ENCODE measurements around the gene PPP2R3C.
"Not testable (repeated sequence)": the region's sequence is repeated elsewhere in the genome, so short reads cannot be mapped to it uniquely, and the experiment has no call there.

Gene PPP2R3C

DNA sequence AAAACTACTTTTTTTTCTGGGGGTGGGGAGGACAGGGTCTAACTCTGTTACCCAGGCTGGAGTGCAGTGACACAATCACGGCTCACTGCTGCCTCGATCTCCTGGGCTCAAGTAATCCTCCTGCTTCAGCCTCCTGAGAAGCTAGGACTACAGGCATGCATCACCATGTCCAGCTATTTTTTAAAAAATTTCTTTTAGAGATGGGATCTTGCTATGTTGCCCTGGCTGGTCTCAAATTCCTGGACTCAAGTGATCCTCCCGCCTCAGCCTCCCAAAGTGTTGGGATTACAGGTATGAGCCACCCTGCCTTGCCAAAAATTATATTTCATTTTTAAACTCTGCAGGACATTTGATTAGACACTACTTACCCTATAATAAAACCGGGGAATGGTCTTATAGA is 5.5 kb downstream of the PPP2R3C start:
- no peak for DNase-seq (ENCODE audit: low spot score)
- CTCF ChIA-PET = no interaction called here
- POLR2A ChIA-PET (ENCODE audit: low non-redundant PET) = no interaction called here

GRCh38 chr14:35114036-35114435 is 7.8 kb downstream of the PPP2R3C start:
- no peak overlapping the region for H3K27ac ChIP-seq
- no peak for DNase-seq (ENCODE audit: low spot score)
- TF ChIP-seq, protein P1, sequence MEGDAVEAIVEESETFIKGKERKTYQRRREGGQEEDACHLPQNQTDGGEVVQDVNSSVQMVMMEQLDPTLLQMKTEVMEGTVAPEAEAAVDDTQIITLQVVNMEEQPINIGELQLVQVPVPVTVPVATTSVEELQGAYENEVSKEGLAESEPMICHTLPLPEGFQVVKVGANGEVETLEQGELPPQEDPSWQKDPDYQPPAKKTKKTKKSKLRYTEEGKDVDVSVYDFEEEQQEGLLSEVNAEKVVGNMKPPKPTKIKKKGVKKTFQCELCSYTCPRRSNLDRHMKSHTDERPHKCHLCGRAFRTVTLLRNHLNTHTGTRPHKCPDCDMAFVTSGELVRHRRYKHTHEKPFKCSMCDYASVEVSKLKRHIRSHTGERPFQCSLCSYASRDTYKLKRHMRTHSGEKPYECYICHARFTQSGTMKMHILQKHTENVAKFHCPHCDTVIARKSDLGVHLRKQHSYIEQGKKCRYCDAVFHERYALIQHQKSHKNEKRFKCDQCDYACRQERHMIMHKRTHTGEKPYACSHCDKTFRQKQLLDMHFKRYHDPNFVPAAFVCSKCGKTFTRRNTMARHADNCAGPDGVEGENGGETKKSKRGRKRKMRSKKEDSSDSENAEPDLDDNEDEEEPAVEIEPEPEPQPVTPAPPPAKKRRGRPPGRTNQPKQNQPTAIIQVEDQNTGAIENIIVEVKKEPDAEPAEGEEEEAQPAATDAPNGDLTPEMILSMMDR (conservative IDR thresholded peaks at IDR 0.05; ENCODE audit: low read depth) = no peak
- CTCF ChIA-PET = interaction anchor here (0.7 kb wide), 1 partner anchor 13 kb away, joined by 5 read pairs; no protein-coding TSS in a partner anchor
- POLR2A ChIA-PET (ENCODE audit: low non-redundant PET) = no interaction called here

More for the DNA sequence above, 5.5 kb downstream of the PPP2R3C start:
- TF ChIP-seq, protein P1 (conservative IDR thresholded peaks at IDR 0.05; ENCODE audit: low read depth) = no peak
- no peak overlapping the region for H3K27ac ChIP-seq

- TF ChIP-seq, protein P1 (conservative IDR thresholded peaks at IDR 0.05; ENCODE audit: low read depth) = no peak
- DNase-seq (ENCODE audit: low spot score) = no peak
- no peak overlapping the region for H3K27ac ChIP-seq
- POLR2A ChIA-PET (ENCODE audit: low non-redundant PET) = no interaction called here
- CTCF ChIA-PET = interaction anchor here (0.8 kb wide), 1 partner anchor 1014 kb away, joined by 3 read pairs; no protein-coding TSS in a partner anchor
Observed at GRCh38 chr14:35113308-35113950, 8.4 kb downstream of the PPP2R3C start.

DNA sequence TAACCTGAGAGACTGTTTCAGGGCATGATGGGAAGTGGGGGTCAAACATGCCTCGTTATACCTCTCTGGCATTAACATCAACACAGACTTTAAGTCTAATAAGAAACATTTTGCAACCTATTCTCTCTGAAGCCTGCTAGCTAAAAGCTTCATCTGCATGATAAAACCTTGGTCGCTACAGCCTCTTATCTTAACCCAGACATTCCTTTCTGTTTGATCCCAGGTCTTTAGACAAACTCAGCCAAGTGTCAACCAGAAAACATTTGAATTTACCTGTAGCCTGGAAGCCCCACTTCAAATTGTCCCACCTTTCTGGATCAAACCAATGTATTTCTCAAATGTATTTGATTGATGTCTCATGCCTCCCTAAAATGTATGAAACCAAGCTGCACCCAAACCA is 9.1 kb downstream of the PPP2R3C start:
- POLR2A ChIA-PET (ENCODE audit: low non-redundant PET) = no interaction called here
- TF ChIP-seq, protein P1 (conservative IDR thresholded peaks at IDR 0.05; ENCODE audit: low read depth) = no peak
- DNase-seq (ENCODE audit: low spot score) = no peak
- no peak overlapping the region for H3K27ac ChIP-seq
- CTCF ChIA-PET = interaction anchor here (0.6 kb wide), 2 partner anchors 52 to 451 kb away, joined by 3 read pairs; no protein-coding TSS in a partner anchor

- TF ChIP-seq, protein P1 (conservative IDR thresholded peaks at IDR 0.05; ENCODE audit: low read depth) = no peak
- CTCF ChIA-PET = interaction anchor here (0.7 kb wide), 1 partner anchor 59 kb away, joined by 3 read pairs; no protein-coding TSS in a partner anchor
- no peak for DNase-seq (ENCODE audit: low spot score)
- no peak overlapping the region for H3K27ac ChIP-seq
- POLR2A ChIA-PET (ENCODE audit: low non-redundant PET) = no interaction called here
Observed at GRCh38 chr14:35107866-35108265, 13.9 kb downstream of the PPP2R3C start.

DNA sequence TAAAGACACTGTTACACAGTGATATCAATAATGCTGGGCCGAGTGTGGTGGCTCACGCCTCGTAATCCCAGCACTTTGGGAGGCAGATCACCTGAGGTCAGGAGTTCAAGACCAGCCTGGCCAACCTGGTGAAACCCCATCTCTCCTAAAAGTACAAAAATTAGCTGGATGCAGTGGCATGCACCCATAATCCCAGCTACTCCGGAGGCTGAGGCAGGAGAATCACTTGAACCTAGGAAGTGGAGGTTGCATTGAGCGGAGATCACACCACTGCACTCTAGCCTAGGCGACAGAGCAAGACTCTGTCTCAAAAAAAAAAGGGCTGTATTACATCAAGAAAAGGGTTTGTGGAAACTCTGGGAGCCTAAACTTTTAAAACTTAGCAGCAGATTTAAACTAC is 27.1 kb downstream of the PPP2R3C start:
- DNase-seq (ENCODE audit: low spot score); H3K27ac ChIP-seq; POLR2A ChIA-PET (ENCODE audit: low non-redundant PET); CTCF ChIA-PET: not testable (repeated sequence)

- no peak for DNase-seq (ENCODE audit: low spot score)
- ChIA-PET CTCF (no interaction called here), POLR2A (ENCODE audit: low non-redundant PET) (no interaction called here)
- no peak overlapping the region for H3K27ac ChIP-seq
- TF ChIP-seq, protein P1 (conservative IDR thresholded peaks at IDR 0.05; ENCODE audit: low read depth) = no peak
Observed at GRCh38 chr14:35088514-35088913, 33.3 kb downstream of the PPP2R3C start.

All from RWPE1 (cell line).